CD4-positive, CD25-positive, alpha-beta regulatory T cell (primary cell): ENCODE results near the gene ATP5F1E. TPM values are rescaled to one million over a fixed set of nuclear protein-coding genes. Genes with fewer than 3 reads are reported as not detected.
A peak's percentile ranks its signal among the peaks of the same experiment; 100 is the strongest.

Experiments
- ATAC-seq, 2 donors: fragments of 150-1000 bp; cut with Tn5 transposase; one replicate each; pipeline ENCODE4 v1.10.0; 2021; ENCODE audit warnings: low read depth in 2 of 2, moderate number of reproducible peaks in 2 of 2, moderate library complexity in 1 of 2
- DNase-seq, 3 donors: peaks; one replicate each; pipeline versions ENCODE4 v3.0.0 to v3.0.0-alpha.2; 2012 to 2022; ENCODE audit warnings: mixed read lengths in 1 of 3
- H3K27ac ChIP-seq: one replicate; pipeline ENCODE4 v1.7.0; 2013; ENCODE audit warnings: mild to moderate bottlenecking, low read length; ENCODE audit not compliant: insufficient read depth, poor library complexity, severe bottlenecking
- H3K27me3 ChIP-seq: one replicate; pipeline ENCODE4 v1.7.0; 2013; ENCODE audit warnings: low read length; ENCODE audit not compliant: control insufficient read depth, insufficient read depth
- H3K36me3 ChIP-seq: one replicate; pipeline ENCODE4 v1.7.0; 2013; ENCODE audit warnings: mild to moderate bottlenecking, low read length, moderate library complexity; ENCODE audit not compliant: control insufficient read depth, insufficient read depth
- H3K4me1 ChIP-seq: 2 replicates; pipeline ENCODE4 v1.7.0; 2013; ENCODE audit warnings: mild to moderate bottlenecking, low read length; ENCODE audit not compliant: insufficient read depth, control insufficient read depth, poor library complexity, severe bottlenecking
- H3K4me3 ChIP-seq: one replicate; pipeline ENCODE4 v1.7.0; 2013; ENCODE audit warnings: low read depth, mild to moderate bottlenecking, low read length, moderate library complexity
- H3K9me3 ChIP-seq, 2 experiments: 1 replicate in 1 of 2; 2 replicates in 1 of 2; pipeline ENCODE4 v1.7.0; 2013; ENCODE audit warnings: low read length in 2 of 2, mild to moderate bottlenecking in 1 of 2, moderate library complexity in 1 of 2; ENCODE audit not compliant: control insufficient read depth in 2 of 2
- H3K27ac Mint-ChIP-seq, 3 donors: one replicate each; pipeline ENCODE4 v1.8.0; 2020 to 2022; ENCODE audit warnings: mild to moderate bottlenecking in 3 of 3, mixed read lengths in 3 of 3, moderate library complexity in 2 of 3
- H3K27me3 Mint-ChIP-seq: one replicate; pipeline ENCODE4 v1.8.0; 2022; ENCODE audit warnings: mild to moderate bottlenecking, mixed read lengths
- H3K36me3 Mint-ChIP-seq: one replicate; pipeline ENCODE4 v1.8.0; 2020; ENCODE audit warnings: mixed read lengths
- H3K4me1 Mint-ChIP-seq, 4 donors: one replicate each; pipeline ENCODE4 v1.8.0; 2020 to 2022; ENCODE audit warnings: mixed read lengths in 4 of 4, mild to moderate bottlenecking in 1 of 4
- H3K4me3 Mint-ChIP-seq, 4 donors: one replicate each; pipeline ENCODE4 v1.8.0; 2020 to 2022; ENCODE audit warnings: mild to moderate bottlenecking in 4 of 4, mixed read lengths in 4 of 4, moderate library complexity in 3 of 4
- H3K9me3 Mint-ChIP-seq, 7 donors: one replicate each; pipeline ENCODE4 v1.8.0; 2020 to 2022; ENCODE audit warnings: mixed read lengths in 7 of 7, mild to moderate bottlenecking in 3 of 7, moderate library complexity in 2 of 7
- polyA plus RNA-seq, 4 donors: library from polyadenylated mRNA; unstranded; fragments of 300-500 nt; fragmentation: Illumina TruSeq; gene quantifications; one replicate each; pipeline ENCODE4 v1.2.3, GENCODE V29; 2021
- total RNA-seq: library from RNA; stranded (reverse); gene quantifications from one replicate; pipeline ENCODE4 v1.2.3, GENCODE V29; 2022

The ATP5F1E gene
- total and polyA plus RNA-seq, 5 donors from 2014 or later = 54.9 to 145 (median 89.2) TPM

GRCh38 chr20:59071216-59071615, 39.1 kb upstream of the ATP5F1E start:
- peaks cover 13% of the 10 kb centered on the region for H3K27me3 ChIP-seq
- ATAC-seq (no peak), DNase-seq (no peak)
- no peaks in the 10 kb centered on the region for H3K36me3 Mint-ChIP-seq
- H3K27ac Mint-ChIP-seq = no peak overlapping the region
- no peak overlapping the region for H3K27ac ChIP-seq
- no peaks in the 10 kb centered on the region for H3K36me3 ChIP-seq
- H3K4me1 Mint-ChIP-seq = peaks cover 0 to 6% (median 2%) of the 10 kb centered on the region in 4 donors
- no peak overlapping the region for H3K4me3 ChIP-seq
- H3K9me3 Mint-ChIP-seq = no peaks in the 10 kb centered on the region
- H3K9me3 ChIP-seq = no peaks in the 10 kb centered on the region
- peaks cover 28% of the 10 kb centered on the region for H3K27me3 Mint-ChIP-seq
- no peaks in the 10 kb centered on the region for H3K4me1 ChIP-seq
- no peak overlapping the region for H3K4me3 Mint-ChIP-seq

- Mint-ChIP-seq H3K9me3 (no peaks in the 10 kb centered on the region), H3K27ac (no peak overlapping the region), H3K36me3 (no peaks in the 10 kb centered on the region), H3K4me1 (peaks cover 0 to 2% (median 0%) of the 10 kb centered on the region in 4 donors), H3K4me3 (no peak overlapping the region), H3K27me3 (peaks cover 31% of the 10 kb centered on the region)
- ATAC-seq (no peak), DNase-seq (no peak)
- H3K4me1 ChIP-seq = no peaks in the 10 kb centered on the region
- peaks cover 17% of the 10 kb centered on the region for H3K27me3 ChIP-seq
- H3K9me3 ChIP-seq = no peaks in the 10 kb centered on the region
- H3K27ac ChIP-seq = no peak overlapping the region
- no peak overlapping the region for H3K4me3 ChIP-seq
- H3K36me3 ChIP-seq = no peaks in the 10 kb centered on the region
These were observed 36.9 kb upstream of the ATP5F1E start for GRCh38 chr20:59069026-59069425.

- Histone ChIP-seq H3K27ac (no peak overlapping the region), H3K4me3 (no peak overlapping the region), H3K9me3 (no peaks in the 10 kb centered on the region), H3K36me3 (no peaks in the 10 kb centered on the region), H3K4me1 (no peaks in the 10 kb centered on the region), H3K27me3 (peaks cover 15% of the 10 kb centered on the region)
- no peak overlapping the region for H3K4me3 Mint-ChIP-seq
- no peaks in the 10 kb centered on the region for H3K36me3 Mint-ChIP-seq
- peaks cover 0 to 2% (median 0%) of the 10 kb centered on the region in 4 donors for H3K4me1 Mint-ChIP-seq
- peaks cover 27% of the 10 kb centered on the region for H3K27me3 Mint-ChIP-seq
- no peaks in the 10 kb centered on the region for H3K9me3 Mint-ChIP-seq
- DNase-seq (no peak), ATAC-seq (no peak)
- no peak overlapping the region for H3K27ac Mint-ChIP-seq
These were observed 36.4 kb upstream of the ATP5F1E start for GRCh38 chr20:59068534-59068933.

- Mint-ChIP-seq H3K4me1 (no peaks in the 10 kb centered on the region), H3K27me3 (peaks cover 24% of the 10 kb centered on the region), H3K4me3 (no peak overlapping the region), H3K9me3 (peaks cover 0 to 1% (median 0%) of the 10 kb centered on the region in 7 donors), H3K27ac (no peak overlapping the region), H3K36me3 (no peaks in the 10 kb centered on the region)
- H3K36me3 ChIP-seq = no peaks in the 10 kb centered on the region
- DNase-seq (no peak), ATAC-seq (no peak)
- H3K4me3 ChIP-seq = no peak overlapping the region
- no peak overlapping the region for H3K27ac ChIP-seq
- H3K27me3 ChIP-seq = peaks cover 16% of the 10 kb centered on the region
- H3K4me1 ChIP-seq = no peaks in the 10 kb centered on the region
- H3K9me3 ChIP-seq = no peaks in the 10 kb centered on the region
These were observed 32.1 kb upstream of the ATP5F1E start for GRCh38 chr20:59064214-59064722.

GRCh38 chr20:59063358-59064213, 31.5 kb upstream of the ATP5F1E start:
- Mint-ChIP-seq H3K9me3 (peaks cover 0 to 1% (median 0%) of the 10 kb centered on the region in 7 donors), H3K27ac (no peak overlapping the region), H3K4me3 (no peak overlapping the region), H3K4me1 (no peaks in the 10 kb centered on the region), H3K36me3 (no peaks in the 10 kb centered on the region), H3K27me3 (peaks cover 28% of the 10 kb centered on the region)
- no peak overlapping the region for H3K4me3 ChIP-seq
- no peaks in the 10 kb centered on the region for H3K4me1 ChIP-seq
- peaks cover 18% of the 10 kb centered on the region for H3K27me3 ChIP-seq
- H3K9me3 ChIP-seq = no peaks in the 10 kb centered on the region
- no peak for ATAC-seq
- no peak overlapping the region for H3K27ac ChIP-seq
- DNase-seq = no peak
- no peaks in the 10 kb centered on the region for H3K36me3 ChIP-seq

GRCh38 chr20:59062081-59062480, 29.9 kb upstream of the ATP5F1E start:
- Mint-ChIP-seq H3K27me3 (peaks cover 23% of the 10 kb centered on the region), H3K4me1 (no peaks in the 10 kb centered on the region), H3K27ac (no peak overlapping the region), H3K36me3 (no peaks in the 10 kb centered on the region), H3K4me3 (no peak overlapping the region), H3K9me3 (peaks cover 0 to 1% (median 0%) of the 10 kb centered on the region in 7 donors)
- peaks cover 17% of the 10 kb centered on the region for H3K27me3 ChIP-seq
- DNase-seq (no peak), ATAC-seq (no peak)
- no peak overlapping the region for H3K4me3 ChIP-seq
- H3K36me3 ChIP-seq = no peaks in the 10 kb centered on the region
- no peaks in the 10 kb centered on the region for H3K4me1 ChIP-seq
- H3K27ac ChIP-seq = no peak overlapping the region
- no peaks in the 10 kb centered on the region for H3K9me3 ChIP-seq

GRCh38 chr20:59055302-59055701, 23.2 kb upstream of the ATP5F1E start:
- no peak overlapping the region for H3K27ac ChIP-seq
- DNase-seq (peak in 2 of 3 donors; percentile 39 to 53), ATAC-seq (no peak)
- Mint-ChIP-seq H3K4me3 (no peak overlapping the region), H3K36me3 (no peaks in the 10 kb centered on the region), H3K27ac (no peak overlapping the region), H3K4me1 (peaks cover 0 to 5% (median 0%) of the 10 kb centered on the region in 4 donors), H3K9me3 (peaks cover 0 to 4% (median 0%) of the 10 kb centered on the region in 7 donors), H3K27me3 (peaks cover 55% of the 10 kb centered on the region)
- no peak overlapping the region for H3K4me3 ChIP-seq
- peaks cover 0 to 4% of the 10 kb centered on the region in 2 experiments for H3K9me3 ChIP-seq
- no peaks in the 10 kb centered on the region for H3K4me1 ChIP-seq
- no peaks in the 10 kb centered on the region for H3K36me3 ChIP-seq
- peaks cover 21% of the 10 kb centered on the region for H3K27me3 ChIP-seq
